ENCODE results near the gene POLR2M. TPM values are rescaled to one million over a fixed set of nuclear protein-coding genes. Genes with fewer than 3 reads are reported as not detected.

Gene POLR2M
- 101 and 238 TPM in 2 replicates for total RNA-seq (2014; rRNA removed; shearing (Covaris generic))

DNA sequence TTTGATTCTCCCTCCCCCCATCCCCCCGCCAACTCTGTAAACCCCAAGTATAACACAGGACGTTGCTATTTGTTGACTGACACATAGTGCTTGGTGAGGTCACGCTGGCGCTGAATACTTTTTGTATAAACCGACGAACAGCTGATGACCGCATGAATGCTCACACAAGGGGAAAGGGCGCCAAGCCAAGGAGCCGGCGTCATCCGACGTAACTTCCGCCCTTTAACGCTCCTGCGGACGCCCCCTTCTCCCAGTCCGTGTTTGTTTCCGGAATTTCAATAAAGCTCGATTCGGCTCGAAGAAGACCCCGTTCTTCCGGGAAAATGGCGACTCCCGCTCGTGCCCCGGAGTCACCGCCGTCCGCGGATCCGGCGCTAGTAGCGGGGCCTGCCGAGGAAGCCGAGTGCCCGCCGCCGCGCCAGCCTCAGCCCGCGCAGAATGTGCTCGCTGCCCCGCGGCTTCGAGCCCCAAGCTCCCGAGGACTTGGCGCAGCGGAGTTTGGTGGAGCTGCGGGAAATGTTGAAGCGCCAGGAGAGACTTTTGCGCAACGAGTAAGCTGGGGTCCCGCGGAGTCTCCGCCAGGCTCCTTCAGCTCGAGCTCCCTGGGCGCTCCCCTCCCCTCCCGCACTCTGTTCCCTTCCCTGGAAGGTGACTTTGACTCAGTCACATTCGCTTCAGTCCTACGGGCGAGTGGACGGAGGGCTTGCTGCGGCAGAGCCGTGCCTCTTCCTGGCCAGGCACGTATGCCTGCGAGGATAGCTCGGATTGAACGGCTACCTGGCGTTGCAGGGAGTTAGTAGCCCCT lies at the start of gene POLR2M:
Gene POLR2M (plus strand): TSS at position 310 of the 805 bp plus-strand sequence. CDS start 129 bp downstream, at position 439.
- peak; percentile 98 for DNase-seq (ENCODE audit: low read depth)

- DNase-seq (ENCODE audit: low read depth), result no peak
Observed at GRCh38 chr15:57657619-57658018, 48.9 kb upstream of the POLR2M start.

GRCh38 chr15:57662091-57662744 lies 44.3 kb upstream of the POLR2M start:
- no peak for DNase-seq (ENCODE audit: low read depth)

DNA sequence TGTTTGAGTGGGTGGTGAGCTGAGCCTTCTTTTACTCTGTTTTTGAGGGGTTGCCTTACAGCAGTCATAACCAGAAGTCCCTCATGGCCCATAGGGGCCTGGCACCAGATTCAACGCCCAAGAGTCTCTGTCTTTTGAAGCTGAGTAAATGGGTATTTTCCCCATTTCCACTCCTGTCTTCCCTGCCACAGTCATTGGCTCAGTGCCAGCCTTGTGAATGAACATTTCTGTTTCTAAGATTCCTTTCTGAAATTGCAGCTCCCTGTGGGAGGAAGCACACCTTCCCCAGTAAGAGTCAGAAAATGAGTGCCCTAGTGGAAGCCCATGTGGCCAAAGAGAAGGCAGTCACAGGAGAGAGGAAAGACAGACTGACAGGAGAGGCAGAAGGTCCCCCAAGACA lies 43.7 kb upstream of the POLR2M start:
- DNase-seq (ENCODE audit: low read depth), result no peak

DNA sequence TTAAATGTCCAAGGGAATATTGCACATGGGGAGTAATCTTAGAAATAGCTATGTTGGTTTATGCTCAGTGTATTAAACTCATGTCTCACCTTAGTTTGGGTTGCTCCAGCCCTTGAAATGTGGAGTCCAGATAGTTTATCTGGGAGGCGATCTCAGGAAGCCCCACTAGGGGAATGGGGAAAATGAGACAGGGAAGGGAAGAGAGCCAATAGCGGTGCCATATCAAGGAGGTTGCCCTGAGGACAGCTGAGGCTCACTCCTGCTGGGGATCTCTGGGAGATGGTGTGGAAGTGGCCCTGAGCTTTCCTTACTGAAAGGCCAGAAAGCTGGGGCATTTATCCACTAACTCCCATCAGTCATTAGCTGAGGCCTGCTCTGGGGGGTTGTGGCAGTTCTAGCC lies 43.3 kb upstream of the POLR2M start:
- no peak for DNase-seq (ENCODE audit: low read depth)

DNA sequence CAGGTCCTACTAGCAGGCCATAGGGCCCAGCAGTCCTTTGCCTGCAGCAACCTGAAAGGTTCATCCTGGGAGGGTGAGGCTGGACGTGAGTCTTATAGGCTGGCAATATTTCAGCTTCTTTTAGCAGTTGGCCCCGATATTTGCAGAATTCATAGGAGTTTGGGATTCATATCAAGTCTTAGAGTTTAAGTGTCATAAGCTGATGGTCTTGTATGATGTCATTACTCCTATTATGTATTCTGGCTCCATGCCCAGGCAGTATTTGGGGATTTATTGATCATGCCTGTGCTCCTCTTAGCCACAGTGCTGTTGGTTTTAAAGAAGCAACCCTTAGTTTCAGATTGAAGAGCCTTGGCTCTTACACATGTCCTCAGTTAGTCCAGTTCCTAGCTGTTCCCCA lies 41.3 kb upstream of the POLR2M start:
- DNase-seq (ENCODE audit: low read depth), result no peak

GRCh38 chr15:57665939-57666338 lies 40.6 kb upstream of the POLR2M start:
- peak; percentile 20 for DNase-seq (ENCODE audit: low read depth)

DNA sequence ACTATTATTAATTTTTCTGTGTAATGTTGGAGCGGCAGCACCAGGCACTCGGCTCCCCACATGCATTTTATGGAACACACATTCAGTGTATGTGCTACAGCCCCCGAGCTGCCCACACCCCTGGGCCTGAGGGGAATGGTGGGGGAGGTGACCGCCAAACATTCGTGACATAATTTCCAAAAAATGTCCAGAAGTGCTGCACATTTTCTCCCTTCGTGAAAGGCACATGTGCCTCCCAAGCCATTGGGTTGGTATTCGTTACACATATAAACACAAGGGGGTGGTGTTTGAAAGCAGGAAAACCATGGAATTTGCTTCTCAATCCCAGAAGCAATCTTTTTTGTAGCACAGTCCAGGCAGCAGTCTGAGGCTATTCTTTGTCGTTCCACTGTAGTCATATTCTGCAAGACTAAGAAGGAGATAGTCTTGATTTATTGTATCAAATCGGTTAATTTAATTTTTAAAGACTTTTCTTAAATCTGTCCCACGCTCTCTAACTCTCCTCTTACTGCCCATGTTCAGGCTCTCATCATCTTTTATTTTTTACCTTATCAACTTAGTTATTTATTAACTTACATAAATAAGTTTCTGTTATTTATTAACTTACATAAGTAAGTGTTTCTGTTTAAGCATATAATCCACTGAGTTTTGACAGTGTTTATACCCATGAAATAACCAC lies 39.2 kb upstream of the POLR2M start:
- DNase-seq (ENCODE audit: low read depth), result peak; percentile 68

DNA sequence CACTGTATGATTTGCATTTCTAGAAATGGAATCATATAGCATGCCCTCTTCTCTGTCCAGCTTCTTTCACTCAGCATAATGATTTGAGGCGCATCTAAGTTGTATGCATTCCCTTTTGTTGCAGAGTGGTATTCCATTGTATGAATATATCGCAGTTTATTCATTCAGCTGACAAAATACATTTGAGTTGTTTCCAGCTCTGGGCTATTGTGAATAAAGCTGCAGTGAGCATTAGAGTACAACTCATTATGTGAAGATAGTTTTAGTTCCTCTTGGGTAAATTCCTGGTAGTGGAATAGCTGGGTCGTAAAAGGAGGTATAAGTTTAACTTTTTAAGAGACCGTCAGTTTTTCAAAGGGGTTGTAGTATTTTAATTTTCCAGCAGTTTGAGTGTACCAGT lies 38.5 kb upstream of the POLR2M start:
- no peak for DNase-seq (ENCODE audit: low read depth)

DNA sequence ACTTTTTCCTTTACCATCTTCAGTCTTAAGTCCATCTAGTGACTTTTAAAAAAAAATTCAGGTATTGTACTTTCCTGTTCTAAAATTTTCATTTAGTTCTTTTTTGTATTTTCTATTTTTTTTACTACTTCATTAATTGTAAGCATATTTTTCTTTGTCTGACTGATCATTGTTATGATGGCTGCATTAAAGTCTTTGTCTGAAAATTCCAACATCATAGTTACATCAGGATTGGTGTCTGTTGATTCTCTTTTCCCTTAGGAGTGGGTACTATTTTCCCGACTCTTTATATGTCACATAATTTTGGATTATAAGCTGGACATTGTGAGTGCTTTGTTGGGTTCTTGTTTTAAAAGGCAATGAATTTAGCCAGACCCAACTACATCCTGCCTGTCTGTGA lies 34.9 kb upstream of the POLR2M start:
- DNase-seq (ENCODE audit: low read depth), result no peak

DNA sequence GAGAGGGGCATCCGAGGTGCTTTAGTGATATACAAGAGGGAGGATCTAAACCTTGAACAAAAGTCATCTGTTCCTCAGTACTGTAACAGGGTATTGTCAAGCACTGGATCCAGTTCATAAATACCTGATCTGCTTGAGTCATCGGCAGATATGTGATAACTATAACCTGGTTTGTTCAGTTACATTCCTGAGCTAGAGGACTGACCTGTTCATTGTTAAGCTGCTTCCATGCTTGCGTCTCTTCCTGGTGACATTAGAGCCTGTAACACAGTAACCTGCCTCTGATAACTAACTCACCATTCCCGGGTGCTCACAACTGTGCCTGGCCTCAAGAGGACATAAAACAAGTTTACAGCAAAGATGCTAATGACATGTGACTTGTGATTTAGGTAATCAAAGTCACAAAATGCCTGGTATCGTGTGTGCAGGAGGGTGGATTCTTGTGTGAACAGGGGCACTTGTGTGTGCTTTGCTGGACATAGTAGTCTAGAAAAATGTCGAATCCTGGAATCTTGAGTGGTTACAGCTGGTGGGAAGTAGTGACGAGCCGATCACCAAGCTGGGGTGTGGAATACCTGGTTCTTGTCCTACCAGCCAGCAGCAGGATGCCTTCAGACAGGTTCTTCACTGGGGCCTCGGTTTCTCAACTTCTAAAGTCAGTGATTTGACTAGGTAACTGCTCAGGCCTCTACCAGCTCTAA lies 30.9 kb upstream of the POLR2M start:
- no peak for DNase-seq (ENCODE audit: low read depth)

GRCh38 chr15:57676585-57676984 lies 29.9 kb upstream of the POLR2M start:
- DNase-seq (ENCODE audit: low read depth), result peak; percentile 34

DNA sequence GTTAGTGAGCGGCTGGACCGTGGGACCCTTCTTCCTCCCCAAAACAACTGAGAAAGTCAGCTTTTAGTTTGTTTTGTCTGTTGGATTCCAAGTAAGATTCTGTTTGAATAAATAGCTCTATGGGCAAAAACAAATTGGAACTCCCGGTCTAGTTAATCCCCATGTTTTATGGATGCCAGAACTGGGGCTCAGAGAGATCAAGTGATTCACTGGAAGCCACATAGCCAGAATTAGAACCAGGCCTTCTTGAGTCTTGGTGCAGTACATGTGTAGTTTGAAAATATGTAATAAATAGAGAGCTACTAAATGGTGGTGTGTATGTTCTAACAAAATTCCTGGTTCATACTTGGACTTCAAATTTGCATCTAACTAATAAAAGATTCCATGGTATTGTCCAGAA lies 29.3 kb upstream of the POLR2M start:
- no peak for DNase-seq (ENCODE audit: low read depth)

DNA sequence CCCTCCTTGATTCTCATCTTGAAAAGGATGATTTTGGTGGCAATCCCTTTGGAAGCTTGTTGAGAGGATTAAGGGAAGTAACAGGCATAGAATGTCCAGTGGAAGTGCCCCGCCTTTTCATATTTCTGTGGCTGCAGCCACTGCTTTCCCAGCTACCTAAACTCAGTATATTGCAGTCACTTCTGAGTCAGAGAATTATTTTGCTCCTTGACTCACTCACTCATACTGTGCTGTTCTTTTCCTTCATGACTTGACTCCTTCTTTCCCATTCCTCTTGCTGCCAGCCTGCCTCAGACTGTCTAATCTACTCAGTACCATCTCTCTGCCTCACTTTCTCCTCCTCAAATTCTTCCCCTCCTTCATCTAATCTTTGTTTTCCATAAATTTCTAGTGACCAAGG lies 26.5 kb upstream of the POLR2M start:
- DNase-seq (ENCODE audit: low read depth), result peak; percentile 78

DNA sequence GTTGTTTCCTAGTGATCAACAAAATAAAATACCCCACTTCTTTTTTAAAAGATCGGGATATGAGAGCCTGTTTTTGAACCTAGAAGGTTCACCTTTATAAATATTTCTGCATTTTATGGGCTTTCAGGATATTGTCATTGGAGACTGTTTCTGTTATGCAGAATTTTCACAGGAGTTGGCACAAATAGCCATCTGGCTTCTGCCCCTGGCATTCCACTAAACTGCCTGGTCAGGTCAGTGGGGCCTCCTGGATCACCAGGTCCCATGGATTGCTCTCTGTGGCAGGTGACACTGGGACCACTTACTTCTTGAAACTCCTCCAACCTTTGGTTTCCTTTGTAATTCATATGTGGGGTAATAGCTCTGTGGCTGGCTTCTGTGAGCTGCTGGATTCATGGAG lies 25.5 kb upstream of the POLR2M start:
- no peak for DNase-seq (ENCODE audit: low read depth)

DNA sequence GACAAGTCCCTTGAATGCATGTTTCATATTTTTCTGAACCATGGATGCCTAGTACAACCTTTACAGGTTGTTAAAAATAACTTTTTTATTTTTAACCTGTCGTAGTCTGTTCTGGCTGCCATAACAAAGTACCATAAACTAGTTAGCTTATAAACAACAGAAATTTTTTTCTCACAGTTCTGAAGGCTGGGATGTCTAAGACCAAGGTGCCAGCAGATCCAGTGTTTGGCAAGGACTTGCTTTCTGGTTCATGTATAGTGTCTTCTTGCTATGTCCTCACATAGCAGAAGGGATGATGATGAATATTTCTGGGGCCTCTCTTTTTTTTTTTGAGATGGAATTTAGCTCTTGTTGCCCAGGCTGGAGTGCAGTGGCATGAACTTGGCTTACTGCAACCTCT lies 23.0 kb upstream of the POLR2M start:
- DNase-seq (ENCODE audit: low read depth), result no peak

GRCh38 chr15:57684491-57685151 lies 21.9 kb upstream of the POLR2M start:
- no peak for DNase-seq (ENCODE audit: low read depth)

DNA sequence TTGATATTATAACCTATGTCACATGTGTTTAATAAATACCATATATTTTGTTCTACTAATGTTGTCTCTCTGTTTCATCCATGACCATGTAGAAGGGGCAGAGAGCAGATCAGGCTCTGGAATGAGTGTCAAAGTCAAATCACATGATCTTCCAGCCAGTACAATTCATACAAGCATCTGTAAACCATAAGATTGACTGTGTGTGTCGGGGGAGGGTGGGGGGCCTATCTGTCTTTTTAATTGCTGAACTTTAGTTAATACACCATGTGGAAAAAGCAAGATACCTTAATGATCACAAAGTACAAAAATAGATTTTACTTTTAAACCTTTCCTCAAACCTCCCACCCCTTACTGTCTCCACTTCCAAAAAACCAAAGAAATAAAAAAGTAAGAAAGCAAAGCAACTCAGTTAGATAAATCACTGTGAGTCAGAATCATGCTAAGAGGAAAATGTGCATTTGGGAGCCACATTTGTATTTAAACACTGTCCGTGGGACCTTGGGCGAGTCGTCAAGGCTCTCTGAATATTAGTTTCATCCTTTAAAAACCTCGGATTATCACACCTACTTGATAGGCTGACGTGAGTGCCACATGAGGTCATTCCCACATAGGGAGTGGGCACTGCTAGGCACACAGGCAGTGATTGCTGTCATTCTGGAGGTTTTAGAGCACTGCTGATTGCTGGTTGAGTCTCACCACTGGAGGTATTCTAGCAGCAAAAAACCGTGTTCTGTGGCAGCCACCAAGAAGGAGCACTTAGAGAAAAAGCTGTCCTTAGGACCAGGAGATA lies 21.0 kb upstream of the POLR2M start:
- no peak for DNase-seq (ENCODE audit: low read depth)

GRCh38 chr15:57686657-57687056 lies 19.9 kb upstream of the POLR2M start:
- DNase-seq (ENCODE audit: low read depth), result no peak

GRCh38 chr15:57690341-57690966 lies 16.1 kb upstream of the POLR2M start:
- DNase-seq (ENCODE audit: low read depth), result no peak

Data from M059J (cell line).